PFSK-1 (cell line): ENCODE results near the gene PARN.

Experiments
- POLR2AphosphoS5 ChIP-seq: IDR thresholded peaks from 2 replicates; pipeline ENCODE4 v1.6.1; 2012; ENCODE audit warnings: low read depth, mild to moderate bottlenecking, control low read depth, low read length, moderate library complexity
- SIN3A ChIP-seq: IDR thresholded peaks from 2 replicates; pipeline ENCODE4 v1.6.1; 2012; ENCODE audit warnings: mild to moderate bottlenecking, low read length, moderate library complexity, borderline replicate concordance; ENCODE audit not compliant: insufficient read depth

GRCh38 chr16:14394834-14395233 is 235.2 kb downstream of the PARN start:
- TF ChIP-seq POLR2AphosphoS5 (no peak), SIN3A (no peak)
